ENCODE results near the gene ZCCHC2.

GRCh38 chr18:62596145-62597005, 73.5 kb downstream of the ZCCHC2 start:
- TF ChIP-seq, protein P1, sequence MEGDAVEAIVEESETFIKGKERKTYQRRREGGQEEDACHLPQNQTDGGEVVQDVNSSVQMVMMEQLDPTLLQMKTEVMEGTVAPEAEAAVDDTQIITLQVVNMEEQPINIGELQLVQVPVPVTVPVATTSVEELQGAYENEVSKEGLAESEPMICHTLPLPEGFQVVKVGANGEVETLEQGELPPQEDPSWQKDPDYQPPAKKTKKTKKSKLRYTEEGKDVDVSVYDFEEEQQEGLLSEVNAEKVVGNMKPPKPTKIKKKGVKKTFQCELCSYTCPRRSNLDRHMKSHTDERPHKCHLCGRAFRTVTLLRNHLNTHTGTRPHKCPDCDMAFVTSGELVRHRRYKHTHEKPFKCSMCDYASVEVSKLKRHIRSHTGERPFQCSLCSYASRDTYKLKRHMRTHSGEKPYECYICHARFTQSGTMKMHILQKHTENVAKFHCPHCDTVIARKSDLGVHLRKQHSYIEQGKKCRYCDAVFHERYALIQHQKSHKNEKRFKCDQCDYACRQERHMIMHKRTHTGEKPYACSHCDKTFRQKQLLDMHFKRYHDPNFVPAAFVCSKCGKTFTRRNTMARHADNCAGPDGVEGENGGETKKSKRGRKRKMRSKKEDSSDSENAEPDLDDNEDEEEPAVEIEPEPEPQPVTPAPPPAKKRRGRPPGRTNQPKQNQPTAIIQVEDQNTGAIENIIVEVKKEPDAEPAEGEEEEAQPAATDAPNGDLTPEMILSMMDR (IDR thresholded peaks at IDR 0.05), result no peak
- TF ChIP-seq POLR2A (IDR thresholded peaks at IDR 0.05), result no peak

Data from breast epithelium (tissue), 3 donors.